ENCODE measurements around the gene SYDE2.
"Not testable (repeated sequence)": the region's sequence is repeated elsewhere in the genome, so short reads cannot be mapped to it uniquely, and the experiment has no call there.

Gene SYDE2

DNA sequence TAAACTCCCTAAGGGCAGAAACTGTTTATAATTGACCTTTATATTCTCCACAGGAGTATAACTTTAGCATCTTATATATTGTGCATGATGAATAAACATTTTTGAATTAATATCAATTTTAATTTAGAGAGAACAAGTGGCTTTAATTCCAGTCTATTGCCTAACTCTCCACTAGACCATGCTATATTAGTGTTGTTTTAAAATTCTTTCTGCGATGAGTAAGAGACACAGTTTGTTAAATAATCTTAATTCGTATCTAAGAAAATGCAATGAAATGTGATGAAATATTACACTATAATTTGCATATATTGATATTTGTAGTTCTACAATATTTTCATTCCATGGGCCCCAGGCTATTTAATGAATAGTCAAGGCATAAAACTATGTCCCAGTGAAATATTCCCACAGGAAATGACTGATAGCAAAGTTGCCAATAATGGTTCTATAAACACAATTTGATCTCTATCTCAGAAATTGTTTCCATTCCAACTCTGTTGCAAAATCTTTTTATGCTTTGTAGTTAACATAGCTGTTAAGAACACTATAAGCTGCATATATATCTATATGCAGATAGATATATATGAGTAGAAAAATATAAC, 2.9 kb upstream of the SYDE2 start:
- no peak for DNase-seq

DNA sequence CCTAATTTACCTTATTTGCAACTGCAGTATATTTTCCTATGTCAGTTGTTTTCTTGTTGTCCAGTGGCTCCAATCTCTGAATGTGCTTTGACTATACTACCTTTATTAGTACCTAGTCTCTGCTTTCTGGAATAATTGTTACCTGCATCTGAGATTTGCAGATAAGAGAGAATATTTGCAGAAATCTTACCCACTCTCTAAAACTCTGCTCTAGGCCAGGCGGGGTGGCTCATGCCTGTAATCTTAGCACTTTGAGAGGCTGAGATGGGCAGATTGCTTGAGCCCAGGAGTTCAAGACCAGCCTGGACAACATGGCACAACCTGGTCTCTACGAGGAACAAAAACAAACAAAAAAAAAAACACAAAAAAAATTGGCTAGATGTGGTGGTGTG, 2.0 kb upstream of the SYDE2 start:
- no peak for DNase-seq

DNA sequence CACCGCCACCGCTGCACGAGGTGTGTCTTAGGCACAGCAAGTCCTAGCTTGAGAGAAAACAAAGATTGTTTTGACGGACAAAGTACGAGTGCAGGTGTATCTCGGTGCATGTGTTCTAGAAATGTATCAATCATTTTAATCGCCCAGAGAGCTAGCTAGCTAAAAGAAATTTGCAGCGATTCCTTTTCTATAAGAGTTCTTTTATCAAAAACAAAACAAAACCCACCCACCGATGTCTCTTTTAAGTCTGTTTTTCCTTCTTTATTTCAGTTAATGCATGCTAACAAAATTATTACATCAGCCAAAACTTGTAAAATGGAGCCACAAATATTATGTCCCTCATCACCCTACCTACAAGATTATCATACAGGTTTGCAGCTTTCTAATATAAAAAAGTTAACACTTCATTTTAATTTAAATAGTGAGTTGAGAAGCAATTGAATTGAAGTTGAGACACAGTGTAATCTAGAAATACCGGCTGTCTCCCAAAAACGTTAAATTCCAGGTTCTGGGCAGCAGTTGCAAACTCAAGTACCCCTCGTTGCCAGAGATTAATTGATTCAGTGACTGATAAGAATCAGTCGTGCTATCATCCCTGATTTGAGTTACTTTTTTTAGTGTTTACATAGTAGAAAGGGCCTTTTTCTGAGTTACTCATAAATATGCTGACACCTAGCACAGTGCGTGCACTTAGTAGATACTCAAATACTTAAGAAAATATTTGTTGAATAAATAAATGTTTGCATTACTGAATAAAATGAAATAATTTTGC, 1.5 kb upstream of the SYDE2 start:
- DNase-seq = no peak

DNA sequence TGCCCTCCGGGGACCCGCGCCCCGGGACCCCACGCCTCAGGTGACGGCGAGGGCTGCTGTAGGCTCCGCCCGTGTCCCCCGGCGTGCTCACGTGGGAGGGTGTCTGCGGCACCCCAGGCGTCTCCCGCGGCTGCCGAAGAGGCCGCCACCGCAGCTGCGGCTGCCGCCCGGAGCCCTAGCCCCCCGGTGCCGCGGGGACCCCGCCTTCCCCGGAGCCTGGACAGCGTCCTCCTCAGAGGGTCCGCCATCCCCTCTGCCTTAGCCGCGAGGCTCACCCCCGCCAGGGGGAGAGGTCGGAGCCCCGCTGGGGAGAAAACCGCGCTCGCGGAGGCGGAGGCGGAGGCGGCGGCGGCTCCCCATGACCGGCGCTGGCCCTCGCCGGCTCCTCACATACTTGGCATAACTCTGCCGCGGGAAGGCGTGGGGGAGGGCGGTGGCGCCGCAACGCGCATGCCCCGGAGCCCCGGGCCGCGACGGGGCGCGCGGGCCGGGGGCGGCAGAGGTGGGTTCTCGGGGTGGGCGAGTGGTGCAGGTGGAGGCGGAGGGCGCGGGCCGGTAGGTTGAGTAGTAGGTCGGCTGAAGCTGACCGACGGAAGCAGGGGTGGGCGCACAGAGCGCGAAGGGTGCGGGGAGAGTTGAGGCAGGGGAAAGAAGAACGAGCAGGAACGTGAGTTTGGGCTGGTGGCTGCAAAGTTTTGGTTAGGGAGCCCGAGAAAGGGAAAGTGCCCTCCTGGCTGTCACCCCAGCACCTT, 700 bp upstream of the SYDE2 start:
- peak; percentile 61 for DNase-seq

- DNase-seq = no peak
These were observed 951 bp downstream of the SYDE2 start for GRCh38 chr1:85199667-85200462.

DNA sequence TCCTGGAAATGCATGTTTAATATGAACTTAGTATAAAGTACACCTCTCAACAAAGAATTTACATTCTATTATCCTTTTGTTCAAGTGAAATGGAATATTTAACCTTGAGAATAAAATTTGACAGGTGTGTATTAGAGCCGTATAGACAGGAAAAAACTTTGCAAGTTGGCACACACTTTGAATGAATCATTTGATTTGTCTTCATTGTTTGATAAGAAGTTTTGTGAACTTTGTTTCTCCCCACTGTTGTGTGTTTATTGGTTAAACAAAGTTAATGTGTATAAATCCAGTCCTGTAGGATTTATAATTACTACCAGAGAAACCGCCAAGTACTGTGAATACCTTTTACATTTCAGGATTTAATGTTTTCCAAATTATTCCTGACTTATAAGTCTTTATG, 2.0 kb downstream of the SYDE2 start:
- DNase-seq = no peak

DNA sequence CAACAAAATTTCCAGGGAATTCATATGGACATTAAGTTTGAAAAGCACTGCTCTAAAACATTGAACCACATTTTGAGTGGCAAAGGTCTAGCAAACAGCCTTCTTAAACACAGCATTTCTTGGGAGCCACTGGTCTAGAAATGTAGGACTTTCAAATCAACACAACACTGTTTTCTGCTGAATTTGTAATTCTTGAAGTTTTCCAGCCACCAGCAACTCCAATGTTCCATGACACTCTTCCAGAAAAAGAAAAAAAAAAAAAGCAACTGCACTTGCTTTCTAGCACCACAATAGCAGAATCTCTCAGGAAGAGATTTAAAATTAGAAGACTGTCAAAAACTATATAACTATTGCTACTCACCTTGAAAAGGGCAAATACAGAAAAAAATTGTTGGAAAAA, 4.5 kb downstream of the SYDE2 start:
- no peak for DNase-seq

- DNase-seq = no peak
These were observed 5.1 kb downstream of the SYDE2 start for GRCh38 chr1:85195703-85196102.

DNA sequence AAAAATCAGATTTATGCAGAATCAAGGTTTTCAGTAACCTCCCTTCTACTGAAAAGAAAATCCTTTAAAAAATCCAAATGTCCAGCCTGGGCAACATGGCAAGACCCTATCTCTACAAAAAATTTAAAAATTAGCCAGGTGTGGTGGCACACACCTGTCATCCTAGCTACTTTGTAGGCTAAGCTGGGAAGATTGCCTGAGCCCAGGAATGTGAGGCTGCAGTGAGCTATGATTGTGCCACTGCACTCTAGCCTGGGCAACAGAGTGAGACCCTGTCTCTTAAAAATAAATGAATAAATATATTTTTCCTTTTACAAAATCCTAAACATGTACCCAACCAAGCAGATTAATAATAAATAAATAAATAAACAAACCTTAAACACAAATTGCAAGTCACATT, 8.7 kb downstream of the SYDE2 start:
- not testable (repeated sequence) for DNase-seq

GRCh38 chr1:85189120-85189519, 11.7 kb downstream of the SYDE2 start:
- DNase-seq = no peak

DNA sequence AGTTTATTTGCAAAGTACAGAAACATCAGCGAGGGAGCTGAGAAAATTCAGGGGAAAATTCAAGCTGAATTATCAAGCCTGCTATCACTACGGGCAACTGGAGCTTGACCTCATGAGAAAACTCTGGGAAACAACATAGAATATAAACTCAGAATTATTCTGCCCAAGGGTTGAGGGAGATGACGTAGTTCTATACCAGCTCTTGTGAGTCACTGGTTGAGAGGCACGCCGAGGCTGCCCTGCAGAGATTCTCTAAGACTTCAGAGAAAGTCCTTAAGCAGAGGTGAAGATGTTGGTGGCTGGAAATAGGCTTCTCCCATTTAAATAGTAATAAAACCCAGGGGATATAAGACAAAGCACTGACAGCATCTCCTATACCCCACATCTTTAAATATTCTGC, 12.3 kb downstream of the SYDE2 start:
- DNase-seq = no peak

- DNase-seq = not testable (repeated sequence)
These were observed 13.8 kb downstream of the SYDE2 start for GRCh38 chr1:85187021-85187420.

- DNase-seq = no peak
These were observed 16.6 kb downstream of the SYDE2 start for GRCh38 chr1:85184245-85184644.

- no peak for DNase-seq
These were observed 18.1 kb downstream of the SYDE2 start for GRCh38 chr1:85182700-85183099.

DNA sequence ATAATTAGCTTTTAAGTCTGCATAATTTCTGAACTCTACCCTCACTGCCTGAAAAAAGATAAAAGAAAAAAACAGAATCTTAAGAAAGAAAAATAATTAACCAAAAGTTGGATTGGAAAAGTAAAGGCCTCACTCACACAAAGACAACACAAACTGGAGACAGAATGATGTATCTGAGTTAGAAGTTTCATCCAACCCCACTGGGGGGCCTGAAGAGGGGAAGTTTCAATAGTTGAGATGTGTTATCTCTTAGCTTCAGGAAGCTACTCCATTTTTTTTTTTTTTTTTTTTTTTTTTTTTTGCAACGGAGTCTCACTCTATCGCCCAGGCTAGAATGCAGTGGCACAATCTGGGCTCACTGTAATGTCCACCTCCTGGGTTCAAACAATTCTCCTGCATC, 19.9 kb downstream of the SYDE2 start:
- no peak for DNase-seq

- DNase-seq = no peak
These were observed 21.3 kb downstream of the SYDE2 start for GRCh38 chr1:85179522-85179921.

- no peak for DNase-seq
These were observed 22.4 kb downstream of the SYDE2 start for GRCh38 chr1:85178396-85178795.

DNA sequence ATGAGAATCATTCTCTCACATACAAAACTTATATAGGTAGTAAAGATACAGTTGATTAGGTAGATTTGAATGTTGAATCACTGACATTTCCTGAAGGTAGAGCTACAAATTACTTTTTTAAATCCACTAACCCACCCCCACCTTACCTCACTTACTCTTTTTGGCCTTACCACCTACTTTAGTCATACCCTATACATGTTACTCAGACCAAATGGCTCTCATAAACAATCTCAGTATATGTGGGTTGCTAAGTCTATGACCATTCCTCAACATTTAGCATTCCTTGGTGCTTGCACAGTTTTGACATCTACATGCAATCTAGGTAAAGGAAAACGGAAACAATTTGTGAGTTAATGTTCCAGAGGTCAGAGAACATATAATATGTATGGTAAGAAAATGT, 26.3 kb downstream of the SYDE2 start:
- DNase-seq = no peak

GRCh38 chr1:85172684-85173337, 28.0 kb downstream of the SYDE2 start:
- DNase-seq = no peak

- DNase-seq = no peak
These were observed 29.1 kb downstream of the SYDE2 start for GRCh38 chr1:85171721-85172120.

DNA sequence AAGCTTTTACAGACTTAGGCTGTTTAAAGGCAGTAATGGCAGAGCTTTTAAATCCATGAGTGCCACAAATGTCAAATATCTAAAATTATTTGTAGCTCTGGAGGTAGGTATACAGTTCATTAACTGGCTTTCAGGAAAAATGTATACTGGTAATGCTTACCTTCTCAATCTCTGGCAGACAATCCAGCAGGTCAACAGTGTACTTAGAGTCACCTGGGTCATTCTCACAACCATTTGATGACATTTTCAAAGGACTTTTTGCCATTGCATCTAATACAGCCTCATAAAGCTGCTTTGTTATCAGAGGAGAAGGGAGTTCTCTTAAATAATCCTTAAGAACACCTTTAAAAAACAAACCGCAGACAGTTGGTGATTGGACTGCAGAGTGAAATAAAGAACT, 31.9 kb downstream of the SYDE2 start:
- DNase-seq = no peak

GRCh38 chr1:85166351-85166750, 34.5 kb downstream of the SYDE2 start:
- DNase-seq = no peak

- no peak for DNase-seq
These were observed 41.9 kb downstream of the SYDE2 start for GRCh38 chr1:85158910-85159309.

Measured in activated CD4-positive, CD25-positive, alpha-beta regulatory T cell treated with anti-CD3 and anti-CD28 coated beads, Interleukin-2, amount 50 U/mL, for 72 hours (primary cell).